ENCODE data around the gene NKD1. TPM values are rescaled to one million over a fixed set of nuclear protein-coding genes. Genes with fewer than 3 reads are reported as not detected.
A peak's percentile ranks its signal among the peaks of the same experiment; 100 is the strongest.

Gene NKD1
- total RNA-seq, 2 donors from 2014 or later, result 7.0 to 13.8 TPM

GRCh38 chr16:50612849-50613198 lies 64.6 kb downstream of the NKD1 start:
- no peak for DNase-seq (ENCODE audit: low spot score)
- WGBS, result 86% methylated on average over 6 of the region's 6 CpGs
- intact Hi-C loops (cut with DNase I), result no loop called here
- no peaks in the 10 kb centered on the region for H3K9me3 ChIP-seq
- H3K36me3 ChIP-seq, result no peaks in the 10 kb centered on the region
- TF ChIP-seq CTCF (IDR thresholded peaks at IDR 0.05) (no peak), POLR2A (IDR thresholded peaks at IDR 0.05) (no peak), POLR2AphosphoS5 (IDR thresholded peaks at IDR 0.05) (no peak)
- peaks cover 4% of the 10 kb centered on the region for H3K4me1 ChIP-seq (replicated peaks)
- H3K27me3 ChIP-seq (replicated peaks; ENCODE audit: insufficient read depth), result no peaks in the 10 kb centered on the region
- H3K4me3 ChIP-seq, result no peak overlapping the region
- H3K27ac ChIP-seq, result peak overlapping the region; percentile 21 to 52

GRCh38 chr16:50613281-50613963 lies 65.2 kb downstream of the NKD1 start:
- peak overlapping the region; percentile 21 to 52 for H3K27ac ChIP-seq

GRCh38 chr16:50613964-50614474 lies 65.8 kb downstream of the NKD1 start:
- no peak for DNase-seq (ENCODE audit: low spot score)
- Histone ChIP-seq H3K4me1 (replicated peaks) (peaks cover 4% of the 10 kb centered on the region), H3K4me3 (no peak overlapping the region), H3K9me3 (no peaks in the 10 kb centered on the region), H3K36me3 (no peaks in the 10 kb centered on the region), H3K27ac (peak overlapping the region; percentile 22 to 32), H3K27me3 (replicated peaks; ENCODE audit: insufficient read depth) (no peaks in the 10 kb centered on the region)
- 67% methylated on average over 7 of the region's 7 CpGs for WGBS
- intact Hi-C loops (cut with DNase I), result no loop called here
- TF ChIP-seq CTCF (IDR thresholded peaks at IDR 0.05) (no peak), POLR2AphosphoS5 (IDR thresholded peaks at IDR 0.05) (no peak), POLR2A (IDR thresholded peaks at IDR 0.05) (no peak)

More at GRCh38 chr16:50613281-50613963, 65.2 kb downstream of the NKD1 start:
- peak; percentile 23 for DNase-seq (ENCODE audit: low spot score)
- H3K36me3 ChIP-seq, result no peaks in the 10 kb centered on the region
- TF ChIP-seq POLR2AphosphoS5 (IDR thresholded peaks at IDR 0.05), result peak; percentile 44
- no peak for TF ChIP-seq POLR2A (IDR thresholded peaks at IDR 0.05)
- no peak for TF ChIP-seq CTCF (IDR thresholded peaks at IDR 0.05)
- H3K27me3 ChIP-seq (replicated peaks; ENCODE audit: insufficient read depth), result no peaks in the 10 kb centered on the region
- 20% methylated on average over 20 of the region's 20 CpGs for WGBS
- peaks cover 4% of the 10 kb centered on the region for H3K4me1 ChIP-seq (replicated peaks)
- H3K9me3 ChIP-seq, result no peaks in the 10 kb centered on the region
- no peak overlapping the region for H3K4me3 ChIP-seq
- intact Hi-C loops (cut with DNase I), result no loop called here

GRCh38 chr16:50614955-50615724 lies 66.9 kb downstream of the NKD1 start:
- H3K4me3 ChIP-seq, result no peak overlapping the region
- H3K9me3 ChIP-seq, result no peaks in the 10 kb centered on the region
- 79% methylated on average over 7 of the region's 7 CpGs for WGBS
- H3K36me3 ChIP-seq, result no peaks in the 10 kb centered on the region
- intact Hi-C loops (cut with DNase I), result no loop called here
- peak overlapping the region; percentile 24 to 32 for H3K27ac ChIP-seq
- H3K27me3 ChIP-seq (replicated peaks; ENCODE audit: insufficient read depth), result no peaks in the 10 kb centered on the region
- peaks cover 4% of the 10 kb centered on the region for H3K4me1 ChIP-seq (replicated peaks)
- no peak for DNase-seq (ENCODE audit: low spot score)
- TF ChIP-seq CTCF (IDR thresholded peaks at IDR 0.05), result no peak
- no peak for TF ChIP-seq POLR2A (IDR thresholded peaks at IDR 0.05)
